NCI-H524 (cell line): ENCODE results near the gene ELK4.
"Not testable (repeated sequence)": the region's sequence is repeated elsewhere in the genome, so short reads cannot be mapped to it uniquely, and the experiment has no call there.

Experiments
- DNase-seq, 2 experiments: peaks; one replicate each; lab custom pipeline; 2025; lab: John Stamatoyannopoulos, UW

The ELK4 gene

GRCh38 chr1:205664399-205665017 lies 32.7 kb upstream of the ELK4 start:
- DNase-seq, result no peak

GRCh38 chr1:205663286-205663936 lies 31.6 kb upstream of the ELK4 start:
- no peak for DNase-seq

- no peak for DNase-seq
Observed at GRCh38 chr1:205662791-205663190, 31.0 kb upstream of the ELK4 start.

- DNase-seq, result peak; percentile 44 to 77
Observed at GRCh38 chr1:205662135-205662738, 30.4 kb upstream of the ELK4 start.

- DNase-seq, result no peak
Observed at GRCh38 chr1:205661429-205662134, 29.8 kb upstream of the ELK4 start.

GRCh38 chr1:205660361-205660760 lies 28.6 kb upstream of the ELK4 start:
- no peak for DNase-seq

GRCh38 chr1:205658943-205659581 lies 27.3 kb upstream of the ELK4 start:
- DNase-seq, result peak; percentile 41 to 59

- DNase-seq, result no peak
Observed at GRCh38 chr1:205656236-205656635, 24.4 kb upstream of the ELK4 start.

- DNase-seq, result no peak
Observed at GRCh38 chr1:205652984-205653383, 21.2 kb upstream of the ELK4 start.

- DNase-seq, result no peak
Observed at GRCh38 chr1:205650241-205650640, 18.4 kb upstream of the ELK4 start.

GRCh38 chr1:205645519-205645918 lies 13.7 kb upstream of the ELK4 start:
- no peak for DNase-seq

- no peak for DNase-seq
Observed at GRCh38 chr1:205642679-205643307, 11.0 kb upstream of the ELK4 start.

- DNase-seq, result no peak
Observed at GRCh38 chr1:205639567-205639966, 7.8 kb upstream of the ELK4 start.

- no peak for DNase-seq
Observed at GRCh38 chr1:205637854-205638468, 6.2 kb upstream of the ELK4 start.

- DNase-seq, result no peak
Observed at GRCh38 chr1:205636732-205637131, 4.9 kb upstream of the ELK4 start.

GRCh38 chr1:205636138-205636530 lies 4.3 kb upstream of the ELK4 start:
- DNase-seq, result not testable (repeated sequence)

- no peak for DNase-seq
Observed at GRCh38 chr1:205633421-205633976, 1.7 kb upstream of the ELK4 start.

- no peak for DNase-seq
Observed at GRCh38 chr1:205632669-205633169, 908 bp upstream of the ELK4 start.

GRCh38 chr1:205631010-205631767 lies 622 bp downstream of the ELK4 start:
- peak; percentile 80 to 86 for DNase-seq

- DNase-seq, result no peak
Observed at GRCh38 chr1:205630651-205631009, 1.2 kb downstream of the ELK4 start.
